NT2/D1 (cell line): ENCODE measurements around the gene TAX1BP1.

Experiments used
- DNase-seq: peaks from one replicate; pipeline ENCODE4 v3.0.0-alpha.2; 2011; ENCODE audit warnings: low read depth, low spot score
- H3K27me3 ChIP-seq: 2 replicates; pipeline ENCODE4 v1.6.0; 2011; ENCODE audit warnings: mild to moderate bottlenecking; ENCODE audit not compliant: insufficient read length, insufficient read depth
- H3K36me3 ChIP-seq: 2 replicates; pipeline ENCODE4 v1.6.1; 2011; ENCODE audit warnings: mild to moderate bottlenecking, low read length, mixed read lengths; ENCODE audit not compliant: insufficient read depth, insufficient read length
- H3K4me1 ChIP-seq: 2 replicates; pipeline ENCODE4 v1.5.1; 2011; ENCODE audit not compliant: insufficient read depth, insufficient read length
- H3K4me3 ChIP-seq: 2 replicates; pipeline ENCODE4 v1.5.1; 2011; ENCODE audit warnings: low read depth; ENCODE audit not compliant: insufficient read length
- H3K9ac ChIP-seq: 2 replicates; pipeline ENCODE4 v1.6.0; 2011; ENCODE audit warnings: low read depth; ENCODE audit not compliant: insufficient read length
- H3K9me3 ChIP-seq: 2 replicates; pipeline ENCODE4 v1.5.1; 2011; ENCODE audit warnings: mild to moderate bottlenecking, low read length; ENCODE audit not compliant: insufficient read depth
- SUZ12 ChIP-seq: IDR thresholded peaks from 2 replicates; pipeline ENCODE4 v1.6.1; 2011; ENCODE audit not compliant: insufficient read length, insufficient read depth; ENCODE audit errors: extremely low read depth
- YY1 ChIP-seq: IDR thresholded peaks from 2 replicates; pipeline ENCODE4 v1.6.1; 2011; ENCODE audit not compliant: insufficient read length, insufficient read depth
- ZNF274 ChIP-seq: IDR thresholded peaks from 2 replicates; pipeline ENCODE4 v1.6.1; 2011; ENCODE audit warnings: mild to moderate bottlenecking, low read depth, low read length

TAX1BP1 gene

DNA sequence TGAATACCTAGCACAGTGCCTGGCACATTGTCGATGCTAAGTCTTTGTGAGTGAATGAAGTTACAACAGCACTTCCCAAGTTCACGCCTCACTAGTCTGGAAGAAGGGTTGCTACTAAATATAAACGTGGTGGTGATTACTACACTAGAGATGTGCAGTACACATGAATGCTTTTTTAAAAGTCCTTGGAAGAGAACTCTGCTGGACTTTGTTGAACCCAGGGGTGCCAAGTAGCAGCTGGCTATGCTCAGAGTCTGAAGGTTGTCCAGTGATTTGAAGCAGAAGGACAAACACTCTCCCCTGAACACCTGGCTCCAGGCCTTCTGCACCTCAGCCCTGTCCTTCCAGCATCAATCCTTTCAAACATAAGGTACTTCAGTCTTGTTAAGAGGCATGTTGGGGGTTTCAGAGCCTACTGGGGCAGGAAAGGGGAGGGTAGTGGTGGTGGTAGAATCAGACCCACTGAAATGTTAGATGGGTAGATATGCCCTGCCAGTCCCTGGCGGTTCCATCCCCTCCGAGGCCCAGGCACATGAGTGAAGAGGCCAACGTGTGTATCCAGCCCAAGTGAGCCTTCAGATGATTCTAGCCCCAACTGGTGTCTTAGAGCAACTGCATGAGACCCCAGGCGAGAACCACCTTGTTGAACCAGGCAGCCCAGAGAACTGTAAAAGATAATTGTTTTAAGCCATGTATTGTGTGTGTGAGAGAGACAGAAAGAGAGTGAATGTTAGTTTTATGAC lies 94.4 kb downstream of the TAX1BP1 start:
- no peak overlapping the region for H3K4me3 ChIP-seq
- peaks cover 15% of the 10 kb centered on the region for H3K36me3 ChIP-seq
- peaks cover 4% of the 10 kb centered on the region for H3K4me1 ChIP-seq
- no peaks in the 10 kb centered on the region for H3K9me3 ChIP-seq
- no peak overlapping the region for H3K9ac ChIP-seq
- H3K27me3 ChIP-seq: no peaks in the 10 kb centered on the region
- TF ChIP-seq ZNF274: no peak
- no peak for TF ChIP-seq SUZ12
- no peak for TF ChIP-seq YY1
- no peak for DNase-seq

GRCh38 chr7:27835376-27835775 lies 95.4 kb downstream of the TAX1BP1 start:
- Histone ChIP-seq H3K27me3 (no peaks in the 10 kb centered on the region), H3K36me3 (peaks cover 13% of the 10 kb centered on the region), H3K4me3 (no peak overlapping the region), H3K4me1 (peaks cover 4% of the 10 kb centered on the region), H3K9me3 (no peaks in the 10 kb centered on the region), H3K9ac (no peak overlapping the region)
- DNase-seq: no peak
- TF ChIP-seq ZNF274: no peak
- no peak for TF ChIP-seq YY1
- TF ChIP-seq SUZ12: no peak

DNA sequence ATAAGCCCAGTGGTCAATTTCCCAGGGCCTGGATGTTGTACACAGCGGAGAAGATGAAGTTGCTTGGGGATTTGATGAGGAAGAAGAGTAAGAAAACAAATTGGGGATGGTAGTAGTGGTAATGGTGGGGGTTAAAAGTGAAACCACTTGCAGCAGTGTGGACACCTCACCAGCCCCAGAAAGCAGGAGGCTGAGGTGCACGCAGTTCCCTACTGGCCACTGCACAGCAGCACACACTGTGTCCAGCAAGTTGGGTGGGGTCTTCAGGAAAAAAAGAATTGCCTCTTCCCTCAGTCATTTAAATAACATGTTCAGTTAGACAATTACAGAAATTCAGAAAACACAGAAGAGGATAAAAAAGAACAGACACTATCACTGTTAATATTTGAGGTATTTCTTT lies 96.6 kb downstream of the TAX1BP1 start:
- no peaks in the 10 kb centered on the region for H3K27me3 ChIP-seq
- H3K36me3 ChIP-seq: peaks cover 14% of the 10 kb centered on the region
- H3K9ac ChIP-seq: no peak overlapping the region
- H3K9me3 ChIP-seq: no peaks in the 10 kb centered on the region
- H3K4me3 ChIP-seq: no peak overlapping the region
- peaks cover 4% of the 10 kb centered on the region for H3K4me1 ChIP-seq
- DNase-seq: no peak
- TF ChIP-seq YY1: no peak
- no peak for TF ChIP-seq ZNF274
- TF ChIP-seq SUZ12: no peak

DNA sequence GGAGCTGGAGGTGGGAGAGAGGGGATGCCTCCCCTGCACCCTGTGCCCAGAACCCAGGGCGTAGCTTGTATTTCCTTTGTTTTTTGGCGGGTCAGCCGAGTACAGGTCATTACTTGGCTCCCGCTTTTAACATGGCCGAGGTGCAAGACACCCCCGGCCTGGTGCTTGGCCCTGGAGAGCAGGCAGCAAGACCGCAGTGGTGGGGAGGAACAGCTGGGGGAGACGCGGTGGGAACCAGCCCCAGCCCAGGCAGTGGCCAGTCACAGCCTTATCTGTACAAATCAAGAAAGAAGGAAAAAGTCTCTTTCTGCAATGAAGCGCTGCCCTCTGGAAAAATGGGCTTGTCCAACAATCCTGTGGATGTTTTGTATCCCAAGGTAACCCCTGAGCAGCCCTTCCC lies 99.1 kb downstream of the TAX1BP1 start:
- TF ChIP-seq SUZ12 (no peak), ZNF274 (no peak), YY1 (no peak)
- H3K27me3 ChIP-seq: no peaks in the 10 kb centered on the region
- H3K9me3 ChIP-seq: no peaks in the 10 kb centered on the region
- peaks cover 4% of the 10 kb centered on the region for H3K4me1 ChIP-seq
- no peak overlapping the region for H3K9ac ChIP-seq
- no peak for DNase-seq
- peaks cover 3% of the 10 kb centered on the region for H3K36me3 ChIP-seq
- H3K4me3 ChIP-seq: no peak overlapping the region

DNA sequence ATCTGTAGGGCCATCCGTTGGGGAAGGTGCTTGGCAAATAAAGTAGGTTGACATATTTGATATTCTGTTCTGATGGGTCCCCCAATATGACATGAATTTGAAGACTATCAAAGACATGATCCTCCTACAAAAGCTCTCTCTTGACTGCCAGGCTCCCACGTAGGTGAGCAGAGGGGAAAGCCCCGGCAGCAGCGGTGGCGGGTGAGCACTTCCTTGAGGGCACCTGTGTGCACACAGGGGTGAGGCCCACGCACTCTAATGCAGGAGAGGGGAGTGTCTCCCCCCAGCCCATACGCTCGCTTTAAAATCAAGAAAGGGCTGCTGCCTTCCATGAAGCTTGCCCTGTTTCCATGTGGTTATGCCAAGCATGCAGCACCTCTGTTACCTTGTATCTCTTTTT lies 100.4 kb downstream of the TAX1BP1 start:
- Histone ChIP-seq H3K36me3 (peaks cover 3% of the 10 kb centered on the region), H3K9ac (no peak overlapping the region), H3K4me3 (no peak overlapping the region), H3K27me3 (no peaks in the 10 kb centered on the region), H3K4me1 (peaks cover 4% of the 10 kb centered on the region), H3K9me3 (no peaks in the 10 kb centered on the region)
- TF ChIP-seq SUZ12 (no peak), YY1 (no peak), ZNF274 (no peak)
- DNase-seq: no peak

GRCh38 chr7:27840760-27841364 lies 100.9 kb downstream of the TAX1BP1 start:
- Histone ChIP-seq H3K4me3 (no peak overlapping the region), H3K9me3 (no peaks in the 10 kb centered on the region), H3K36me3 (peaks cover 3% of the 10 kb centered on the region), H3K9ac (no peak overlapping the region), H3K4me1 (peaks cover 4% of the 10 kb centered on the region), H3K27me3 (no peaks in the 10 kb centered on the region)
- no peak for DNase-seq
- TF ChIP-seq ZNF274: no peak
- TF ChIP-seq SUZ12: no peak
- TF ChIP-seq YY1: no peak

DNA sequence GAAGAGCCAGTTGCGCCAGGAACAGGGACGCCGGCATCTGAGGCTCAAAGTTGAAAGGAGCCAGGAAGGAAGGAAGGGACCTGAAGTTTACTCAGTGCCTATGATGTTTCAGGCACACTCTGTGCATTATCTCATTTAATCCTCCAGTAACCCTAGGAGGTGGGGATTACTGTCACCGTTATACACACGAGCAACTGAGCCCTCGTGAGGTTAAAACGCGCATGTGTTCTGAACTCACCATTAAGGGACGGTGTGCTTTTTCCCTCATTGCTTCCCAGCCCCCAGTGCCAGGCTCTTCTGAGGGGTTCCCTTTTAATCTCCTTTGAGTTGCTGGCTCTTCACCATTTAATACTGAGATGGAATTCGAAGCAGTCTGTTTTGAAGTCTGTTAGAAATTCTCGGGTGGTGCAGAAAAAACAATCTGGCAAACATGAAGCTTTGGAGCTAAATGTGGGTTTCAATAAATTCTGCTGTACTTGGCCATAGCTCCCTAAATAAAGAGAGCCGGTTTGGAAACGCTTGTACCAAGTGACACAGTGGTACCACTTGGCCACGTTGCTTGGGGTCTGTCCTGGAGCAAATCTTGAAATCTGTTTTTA lies 102.2 kb downstream of the TAX1BP1 start:
- no peaks in the 10 kb centered on the region for H3K27me3 ChIP-seq
- H3K9ac ChIP-seq: no peak overlapping the region
- no peaks in the 10 kb centered on the region for H3K9me3 ChIP-seq
- DNase-seq: no peak
- no peak for TF ChIP-seq ZNF274
- no peak for TF ChIP-seq YY1
- no peak for TF ChIP-seq SUZ12
- H3K36me3 ChIP-seq: peaks cover 3% of the 10 kb centered on the region
- H3K4me1 ChIP-seq: peaks cover 4% of the 10 kb centered on the region
- H3K4me3 ChIP-seq: no peak overlapping the region
